Immature natural killer cell (primary cell): ENCODE data around the gene CHST11. TPM values are rescaled to one million over a fixed set of nuclear protein-coding genes. Genes with fewer than 3 reads are reported as not detected.
A peak's percentile ranks its signal among the peaks of the same experiment; 100 is the strongest.

ENCODE experiments used
- DNase-seq, 3 donors: peaks; one replicate each; pipeline ENCODE4 v3.0.0; 2022; ENCODE audit warnings: mixed read lengths in 1 of 3
- H3K27ac Mint-ChIP-seq, 6 donors: one replicate each; pipeline ENCODE4 v1.8.0; 2020; ENCODE audit warnings: mixed read lengths in 6 of 6, mild to moderate bottlenecking in 5 of 6, inconsistent platforms in 4 of 6, moderate library complexity in 3 of 6
- H3K27me3 Mint-ChIP-seq, 3 donors: one replicate each; pipeline ENCODE4 v1.8.0; 2020 to 2021; ENCODE audit warnings: low read depth in 3 of 3, mild to moderate bottlenecking in 3 of 3, mixed read lengths in 3 of 3, moderate library complexity in 3 of 3, inconsistent platforms in 1 of 3
- H3K36me3 Mint-ChIP-seq, 3 donors: one replicate each; pipeline ENCODE4 v1.8.0; 2020; ENCODE audit warnings: mixed read lengths in 3 of 3, inconsistent platforms in 2 of 3, mild to moderate bottlenecking in 2 of 3
- H3K4me1 Mint-ChIP-seq, 2 donors: one replicate each; pipeline ENCODE4 v1.8.0; 2020; ENCODE audit warnings: inconsistent platforms in 2 of 2, mild to moderate bottlenecking in 2 of 2, mixed read lengths in 2 of 2, moderate library complexity in 1 of 2
- H3K4me3 Mint-ChIP-seq, 5 donors: one replicate each; pipeline ENCODE4 v1.8.0; 2020; ENCODE audit warnings: mild to moderate bottlenecking in 5 of 5, mixed read lengths in 5 of 5, inconsistent platforms in 3 of 5, moderate library complexity in 3 of 5
- H3K9me3 Mint-ChIP-seq, 6 donors: one replicate each; pipeline ENCODE4 v1.8.0; 2020; ENCODE audit warnings: mild to moderate bottlenecking in 6 of 6, mixed read lengths in 6 of 6, inconsistent platforms in 4 of 6, moderate library complexity in 3 of 6
- polyA plus RNA-seq, 3 donors: library from polyadenylated mRNA; unstranded; fragments of 300-500 nt; fragmentation: Illumina TruSeq; gene quantifications; one replicate each; pipeline ENCODE4 v1.2.3, GENCODE V29; 2021

Gene CHST11
- polyA plus RNA-seq, 3 donors from 2014 or later = 42.5 to 90.1 (median 78.4) TPM

- Mint-ChIP-seq H3K27ac (peak overlapping the region; percentile 79 to 96 (median 94)), H3K36me3 (peaks cover 0 to 3% (median 0%) of the 10 kb centered on the region in 3 donors), H3K9me3 (no peaks in the 10 kb centered on the region), H3K27me3 (no peaks in the 10 kb centered on the region), H3K4me1 (peaks cover 91 to 100% of the 10 kb centered on the region in 2 donors), H3K4me3 (peak overlapping the region; percentile 69 to 81 (median 76))
- peak; percentile 47 to 56 (median 53) for DNase-seq
These were observed 38.0 kb downstream of the CHST11 start for GRCh38 chr12:104494793-104495158.

GRCh38 chr12:104495786-104496185 is 39.0 kb downstream of the CHST11 start:
- H3K4me1 Mint-ChIP-seq = peaks cover 91 to 100% of the 10 kb centered on the region in 2 donors
- DNase-seq = no peak
- no peaks in the 10 kb centered on the region for H3K9me3 Mint-ChIP-seq
- peak overlapping the region in 3 of 5 donors; percentile 3 to 43 (median 18) for H3K4me3 Mint-ChIP-seq
- peak overlapping the region; percentile 73 to 87 (median 84) for H3K27ac Mint-ChIP-seq
- no peaks in the 10 kb centered on the region for H3K27me3 Mint-ChIP-seq
- H3K36me3 Mint-ChIP-seq = peaks cover 0 to 3% (median 0%) of the 10 kb centered on the region in 3 donors

GRCh38 chr12:104496336-104496735 is 39.6 kb downstream of the CHST11 start:
- H3K36me3 Mint-ChIP-seq = peaks cover 0 to 3% (median 0%) of the 10 kb centered on the region in 3 donors
- no peaks in the 10 kb centered on the region for H3K9me3 Mint-ChIP-seq
- peaks cover 90 to 100% of the 10 kb centered on the region in 2 donors for H3K4me1 Mint-ChIP-seq
- DNase-seq = no peak
- peak overlapping the region; percentile 27 to 87 (median 66) for H3K27ac Mint-ChIP-seq
- H3K27me3 Mint-ChIP-seq = no peaks in the 10 kb centered on the region
- no peak overlapping the region for H3K4me3 Mint-ChIP-seq

- peak overlapping the region in 3 of 5 donors; percentile 26 to 57 (median 37) for H3K4me3 Mint-ChIP-seq
- no peak for DNase-seq
- H3K27me3 Mint-ChIP-seq = no peaks in the 10 kb centered on the region
- peak overlapping the region in 5 of 6 donors; percentile 43 to 86 (median 77) for H3K27ac Mint-ChIP-seq
- H3K9me3 Mint-ChIP-seq = no peaks in the 10 kb centered on the region
- peaks cover 0 to 4% (median 0%) of the 10 kb centered on the region in 3 donors for H3K36me3 Mint-ChIP-seq
- H3K4me1 Mint-ChIP-seq = peaks cover 90 to 100% of the 10 kb centered on the region in 2 donors
These were observed 41.6 kb downstream of the CHST11 start for GRCh38 chr12:104498211-104498801.

GRCh38 chr12:104499668-104500332 is 43.1 kb downstream of the CHST11 start:
- Mint-ChIP-seq H3K27ac (peak overlapping the region in 4 of 6 donors; percentile 21 to 80 (median 62)), H3K9me3 (no peaks in the 10 kb centered on the region), H3K4me1 (peaks cover 90 to 100% of the 10 kb centered on the region in 2 donors), H3K27me3 (peaks cover 0 to under 1% (median 0%) of the 10 kb centered on the region in 3 donors), H3K36me3 (peaks cover 0 to 7% (median 0%) of the 10 kb centered on the region in 3 donors), H3K4me3 (peak overlapping the region in 1 of 5 donors; percentile 29)
- no peak for DNase-seq

GRCh38 chr12:104501115-104501514 is 44.4 kb downstream of the CHST11 start:
- Mint-ChIP-seq H3K4me1 (peaks cover 93 to 100% of the 10 kb centered on the region in 2 donors), H3K4me3 (no peak overlapping the region)
- DNase-seq = no peak

GRCh38 chr12:104501660-104502059 is 44.9 kb downstream of the CHST11 start:
- Mint-ChIP-seq H3K4me3 (peak overlapping the region in 1 of 5 donors; percentile 29), H3K36me3 (peaks cover 0 to 7% (median 0%) of the 10 kb centered on the region in 3 donors), H3K9me3 (no peaks in the 10 kb centered on the region), H3K27ac (peak overlapping the region in 3 of 6 donors; percentile 45 to 73 (median 48)), H3K27me3 (peaks cover 0 to 6% (median 0%) of the 10 kb centered on the region in 3 donors), H3K4me1 (peaks cover 97 to 100% of the 10 kb centered on the region in 2 donors)
- DNase-seq = no peak

More at GRCh38 chr12:104501115-104501514, 44.4 kb downstream of the CHST11 start:
- peaks cover 0 to 3% (median 0%) of the 10 kb centered on the region in 3 donors for H3K27me3 Mint-ChIP-seq
- peaks cover 0 to 7% (median 0%) of the 10 kb centered on the region in 3 donors for H3K36me3 Mint-ChIP-seq
- H3K27ac Mint-ChIP-seq = peak overlapping the region in 3 of 6 donors; percentile 48 to 73 (median 54)
- H3K9me3 Mint-ChIP-seq = no peaks in the 10 kb centered on the region

GRCh38 chr12:104502217-104502616 is 45.5 kb downstream of the CHST11 start:
- no peak for DNase-seq
- H3K9me3 Mint-ChIP-seq = no peaks in the 10 kb centered on the region
- H3K4me3 Mint-ChIP-seq = peak overlapping the region; percentile 24 to 53 (median 41)
- peaks cover 0 to 6% (median 0%) of the 10 kb centered on the region in 3 donors for H3K27me3 Mint-ChIP-seq
- peaks cover 97 to 99% of the 10 kb centered on the region in 2 donors for H3K4me1 Mint-ChIP-seq
- peak overlapping the region in 1 of 6 donors; percentile 60 for H3K27ac Mint-ChIP-seq
- H3K36me3 Mint-ChIP-seq = peaks cover 0 to 7% (median 0%) of the 10 kb centered on the region in 3 donors

GRCh38 chr12:104502638-104503037 is 45.9 kb downstream of the CHST11 start:
- no peak for DNase-seq
- H3K4me1 Mint-ChIP-seq = peaks cover 97 to 99% of the 10 kb centered on the region in 2 donors
- peaks cover 0 to 7% (median 0%) of the 10 kb centered on the region in 3 donors for H3K36me3 Mint-ChIP-seq
- H3K27ac Mint-ChIP-seq = peak overlapping the region in 3 of 6 donors; percentile 15 to 65 (median 60)
- H3K4me3 Mint-ChIP-seq = peak overlapping the region; percentile 36 to 62 (median 49)
- H3K27me3 Mint-ChIP-seq = peaks cover 0 to 6% (median 0%) of the 10 kb centered on the region in 3 donors
- no peaks in the 10 kb centered on the region for H3K9me3 Mint-ChIP-seq

- no peak for DNase-seq
- peak overlapping the region; percentile 36 to 62 (median 49) for H3K4me3 Mint-ChIP-seq
- peaks cover 0 to 7% (median 4%) of the 10 kb centered on the region in 3 donors for H3K36me3 Mint-ChIP-seq
- peaks cover 0 to 6% (median 0%) of the 10 kb centered on the region in 3 donors for H3K27me3 Mint-ChIP-seq
- H3K9me3 Mint-ChIP-seq = no peaks in the 10 kb centered on the region
- H3K4me1 Mint-ChIP-seq = peaks cover 97 to 99% of the 10 kb centered on the region in 2 donors
- H3K27ac Mint-ChIP-seq = peak overlapping the region in 3 of 6 donors; percentile 15 to 65 (median 53)
These were observed 46.4 kb downstream of the CHST11 start for GRCh38 chr12:104503191-104503590.

- Mint-ChIP-seq H3K27me3 (peaks cover 3 to 6% (median 5%) of the 10 kb centered on the region in 3 donors), H3K4me3 (no peak overlapping the region), H3K4me1 (peaks cover 97 to 99% of the 10 kb centered on the region in 2 donors), H3K9me3 (no peaks in the 10 kb centered on the region), H3K27ac (peak overlapping the region in 1 of 6 donors; percentile 33), H3K36me3 (peaks cover 0 to 7% (median 4%) of the 10 kb centered on the region in 3 donors)
- DNase-seq = no peak
These were observed 47.4 kb downstream of the CHST11 start for GRCh38 chr12:104504146-104504545.

- Mint-ChIP-seq H3K27ac (peak overlapping the region in 1 of 6 donors; percentile 58), H3K27me3 (peaks cover 3 to 6% (median 6%) of the 10 kb centered on the region in 3 donors), H3K4me3 (no peak overlapping the region), H3K4me1 (peaks cover 98 to 99% of the 10 kb centered on the region in 2 donors), H3K36me3 (peaks cover 0 to 7% (median 4%) of the 10 kb centered on the region in 3 donors), H3K9me3 (no peaks in the 10 kb centered on the region)
- DNase-seq = no peak
These were observed 48.5 kb downstream of the CHST11 start for GRCh38 chr12:104505095-104505818.
